Smooth muscle cell (in vitro differentiated cells): ENCODE results near the gene KRT40. TPM values are rescaled to one million over a fixed set of nuclear protein-coding genes. Genes with fewer than 3 reads are reported as not detected.

Experiments used
- DNase-seq: peaks from one replicate; lab custom pipeline; 2025; ENCODE audit not compliant: unreplicated experiment; lab: John Stamatoyannopoulos, UW
- H2AFZ ChIP-seq: fragments of 200-600 bp; sonication (generic); 2 replicates; pipeline ENCODE4 v1.6.0; 2016; ENCODE audit warnings: antibody characterized with exemption, low read depth, mild to moderate bottlenecking
- H3F3A ChIP-seq: fragments of 200-600 bp; sonication (generic); 2 replicates; pipeline ENCODE4 v1.6.0; 2017; ENCODE audit warnings: antibody characterized with exemption, low read depth
- H3K27ac ChIP-seq: fragments of 200-600 bp; sonication (generic); 2 replicates; pipeline ENCODE4 v1.5.1; 2016; ENCODE audit warnings: low read depth, mild to moderate bottlenecking
- H3K27me3 ChIP-seq: fragments of 200-600 bp; sonication (generic); 2 replicates; pipeline ENCODE4 v1.6.1; 2016; ENCODE audit warnings: low read depth, mild to moderate bottlenecking
- H3K36me3 ChIP-seq: fragments of 200-600 bp; sonication (generic); 2 replicates; pipeline ENCODE4 v1.5.1; 2016; ENCODE audit warnings: low read depth
- H3K4me1 ChIP-seq: fragments of 200-600 bp; sonication (generic); 2 replicates; pipeline ENCODE4 v1.5.1; 2016; ENCODE audit warnings: low read depth
- H3K4me2 ChIP-seq: fragments of 200-600 bp; sonication (generic); 2 replicates; pipeline ENCODE4 v1.6.0; 2016; ENCODE audit warnings: mild to moderate bottlenecking
- H3K4me3 ChIP-seq: fragments of 200-600 bp; sonication (generic); 2 replicates; pipeline ENCODE4 v1.5.1; 2016; ENCODE audit warnings: mild to moderate bottlenecking
- H3K79me2 ChIP-seq: fragments of 200-600 bp; sonication (generic); 2 replicates; pipeline ENCODE4 v1.6.0; 2016; ENCODE audit warnings: low read depth, mild to moderate bottlenecking
- H3K9ac ChIP-seq: fragments of 200-600 bp; sonication (generic); 2 replicates; pipeline ENCODE4 v1.6.0; 2016; ENCODE audit warnings: low read depth
- H3K9me3 ChIP-seq: fragments of 200-600 bp; sonication (generic); replicated peaks from 2 replicates; pipeline ENCODE4 v1.5.1; 2016; ENCODE audit warnings: low read depth
- H4K20me1 ChIP-seq: fragments of 200-600 bp; sonication (generic); 2 replicates; pipeline ENCODE4 v1.6.0; 2016; ENCODE audit warnings: low read depth
- CTCF ChIP-seq: fragments of 200-600 bp; sonication (generic); IDR thresholded peaks from 2 replicates; pipeline ENCODE4 v1.5.1; 2017; ENCODE audit warnings: borderline replicate concordance, mild to moderate bottlenecking, antibody characterized with exemption; ENCODE audit not compliant: insufficient read depth, poor library complexity, severe bottlenecking
- WGBS: methylation state at CpG from one replicate; pipeline ENCODE4 v1.1.7; 2016; ENCODE audit warnings: low lambda C conversion rate; 5-methylcytosine and 5-hydroxymethylcytosine counted together
- polyA plus RNA-seq: library from polyadenylated mRNA; unstranded; fragments of >200 nt; fragmentation: Nextera tagmentation; extraction: Ambion mirVana; gene quantifications from 2 replicates; pipeline ENCODE4 v1.2.1, GENCODE V29; 2016
- total RNA-seq: library from RNA; depleted of rRNA; stranded (reverse); fragments of >200 nt; gene quantifications from 2 replicates; pipeline ENCODE4 v1.2.3, GENCODE V29; 2014

The KRT40 gene
- total and polyA plus RNA-seq, 2 experiments from 2014 or later: not detected

- no peaks in the 10 kb centered on the region for H3K9me3 ChIP-seq
- H3K79me2 ChIP-seq: no peaks in the 10 kb centered on the region
- H2AFZ ChIP-seq: no peak overlapping the region
- H3K36me3 ChIP-seq: no peaks in the 10 kb centered on the region
- TF ChIP-seq CTCF: no peak
- no peaks in the 10 kb centered on the region for H3K27me3 ChIP-seq
- peaks cover 15% of the 10 kb centered on the region for H3K4me1 ChIP-seq
- no peak overlapping the region for H3K9ac ChIP-seq
- no peaks in the 10 kb centered on the region for H4K20me1 ChIP-seq
- H3K4me3 ChIP-seq: no peak overlapping the region
- peak overlapping the region; percentile 16 for H3K4me2 ChIP-seq
- WGBS: 59% methylated on average over 10 of the region's 10 CpGs
- no peak for DNase-seq
- no peak overlapping the region for H3K27ac ChIP-seq
- H3F3A ChIP-seq: peaks cover 6% of the 10 kb centered on the region
These were observed 24.0 kb downstream of the KRT40 start for GRCh38 chr17:40960144-40960543.

GRCh38 chr17:40958086-40958953 lies 25.8 kb downstream of the KRT40 start:
- no peak for DNase-seq
- no peak overlapping the region for H3K4me3 ChIP-seq
- peaks cover 15% of the 10 kb centered on the region for H3K4me1 ChIP-seq
- H2AFZ ChIP-seq: no peak overlapping the region
- peak overlapping the region; percentile 31 for H3K9ac ChIP-seq
- H3K79me2 ChIP-seq: no peaks in the 10 kb centered on the region
- peak overlapping the region; percentile 80 for H3K27ac ChIP-seq
- no peak for TF ChIP-seq CTCF
- no peaks in the 10 kb centered on the region for H3K36me3 ChIP-seq
- WGBS: 87% methylated on average over 12 of the region's 12 CpGs
- H3K27me3 ChIP-seq: no peaks in the 10 kb centered on the region
- H3K4me2 ChIP-seq: peak overlapping the region; percentile 76
- peaks cover 6% of the 10 kb centered on the region for H3F3A ChIP-seq
- H4K20me1 ChIP-seq: no peaks in the 10 kb centered on the region
- H3K9me3 ChIP-seq: no peaks in the 10 kb centered on the region

- WGBS: 53% methylated on average over 8 of the region's 8 CpGs
- Histone ChIP-seq H4K20me1 (no peaks in the 10 kb centered on the region), H3K4me1 (peaks cover 15% of the 10 kb centered on the region), H3F3A (peaks cover 6% of the 10 kb centered on the region), H3K4me3 (no peak overlapping the region), H3K27ac (peak overlapping the region; percentile 80), H3K9me3 (no peaks in the 10 kb centered on the region), H3K9ac (peak overlapping the region; percentile 31), H3K4me2 (peak overlapping the region; percentile 76), H3K36me3 (no peaks in the 10 kb centered on the region), H3K79me2 (no peaks in the 10 kb centered on the region), H3K27me3 (no peaks in the 10 kb centered on the region), H2AFZ (no peak overlapping the region)
- TF ChIP-seq CTCF: no peak
- no peak for DNase-seq
These were observed 27.5 kb downstream of the KRT40 start for GRCh38 chr17:40956401-40957254.
